ENCODE data around the gene NOSTRIN.
"Not testable (repeated sequence)": the region's sequence is repeated elsewhere in the genome, so short reads cannot be mapped to it uniquely, and the experiment has no call there.

Gene NOSTRIN

DNA sequence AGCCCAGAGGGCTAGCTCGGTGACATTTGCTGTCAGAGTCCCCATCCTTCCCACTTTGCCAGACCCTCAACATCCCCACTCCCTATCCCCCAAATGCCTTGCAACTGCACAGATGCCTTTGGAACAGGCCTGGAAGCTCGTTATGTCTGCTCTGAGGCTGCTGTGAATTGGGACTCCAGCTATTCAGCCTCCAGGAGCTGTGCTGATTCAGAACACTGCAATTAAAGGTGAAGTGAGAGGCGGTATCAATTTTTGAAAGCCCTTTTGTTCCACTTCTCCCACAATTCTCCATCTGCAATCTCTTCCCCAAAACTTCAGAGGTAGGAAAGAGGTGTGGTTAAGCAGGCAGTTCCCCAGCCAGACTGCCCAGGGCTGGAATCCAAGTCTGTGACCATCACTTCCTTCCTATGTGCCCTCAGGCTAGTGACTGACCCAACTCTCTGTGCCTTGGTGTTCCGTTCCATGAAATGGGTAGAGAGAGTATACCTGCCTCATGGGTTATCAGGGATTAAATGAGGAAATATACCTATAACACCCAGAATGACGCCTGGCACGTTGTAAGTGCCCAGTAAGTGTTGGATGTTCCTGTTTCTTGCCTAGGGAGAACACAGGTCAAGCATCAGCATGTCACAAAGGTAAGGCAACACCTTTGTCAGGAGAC lies 17.5 kb downstream of the NOSTRIN start:
- DNase-seq (ENCODE audit: low read depth): no peak

DNA sequence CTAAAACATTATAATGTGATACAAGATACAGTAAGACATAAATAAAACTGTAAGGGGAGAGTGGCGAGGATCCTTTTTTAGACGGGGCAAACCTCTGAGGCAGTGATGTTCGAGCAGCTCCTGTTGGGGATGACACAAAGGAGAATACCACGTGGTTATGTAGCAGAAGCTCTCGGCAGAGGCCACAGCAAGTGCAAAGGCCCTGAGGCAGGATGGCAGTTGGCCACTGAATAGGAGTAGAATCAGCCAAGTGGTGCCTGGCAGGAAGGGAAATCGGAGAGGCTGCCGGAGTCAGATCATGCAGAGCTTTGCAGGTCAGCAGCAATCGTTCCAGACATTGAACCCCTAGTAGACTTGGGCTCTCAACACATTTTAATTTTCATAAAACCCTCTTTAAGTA lies 19.1 kb downstream of the NOSTRIN start:
- no peak for DNase-seq (ENCODE audit: low read depth)

DNA sequence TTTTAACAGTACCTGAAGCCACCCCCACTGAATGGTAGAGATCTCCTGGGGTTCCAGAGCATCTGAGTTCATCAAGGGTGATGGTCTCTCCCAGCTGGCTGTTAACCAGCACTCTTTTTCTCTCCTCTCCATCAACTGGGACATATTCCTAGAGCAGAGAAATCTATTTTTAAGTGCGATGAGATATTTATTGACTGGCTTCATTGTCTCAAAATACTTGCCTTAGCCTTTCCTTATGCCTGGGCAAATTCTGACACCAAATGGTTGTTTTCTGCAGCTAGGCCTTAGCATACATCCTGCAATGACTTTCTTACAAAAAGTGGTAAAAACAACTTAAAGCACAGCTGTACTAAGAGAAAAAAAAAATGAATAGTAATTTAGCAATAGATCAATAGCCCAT lies 19.6 kb downstream of the NOSTRIN start:
- no peak for DNase-seq (ENCODE audit: low read depth)

DNA sequence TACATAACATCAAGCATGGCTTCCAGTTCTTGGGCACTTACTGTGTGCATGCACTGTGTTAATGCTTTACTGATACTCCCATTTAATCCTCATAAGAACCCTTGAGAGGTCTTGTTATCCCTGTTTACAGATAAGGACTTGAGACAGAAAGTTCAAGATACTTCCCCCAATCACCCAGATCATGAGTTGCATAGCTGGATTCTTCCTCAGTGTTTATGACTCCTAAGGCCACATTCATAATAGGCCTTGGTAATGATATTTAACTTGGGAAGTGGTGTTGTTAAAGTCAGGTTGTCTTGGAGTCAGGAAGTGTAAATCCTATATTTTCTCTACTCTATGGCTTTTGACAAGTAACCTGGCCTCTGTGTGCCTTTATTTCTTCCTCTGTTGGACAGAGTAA lies 22.7 kb downstream of the NOSTRIN start:
- DNase-seq (ENCODE audit: low read depth): no peak

DNA sequence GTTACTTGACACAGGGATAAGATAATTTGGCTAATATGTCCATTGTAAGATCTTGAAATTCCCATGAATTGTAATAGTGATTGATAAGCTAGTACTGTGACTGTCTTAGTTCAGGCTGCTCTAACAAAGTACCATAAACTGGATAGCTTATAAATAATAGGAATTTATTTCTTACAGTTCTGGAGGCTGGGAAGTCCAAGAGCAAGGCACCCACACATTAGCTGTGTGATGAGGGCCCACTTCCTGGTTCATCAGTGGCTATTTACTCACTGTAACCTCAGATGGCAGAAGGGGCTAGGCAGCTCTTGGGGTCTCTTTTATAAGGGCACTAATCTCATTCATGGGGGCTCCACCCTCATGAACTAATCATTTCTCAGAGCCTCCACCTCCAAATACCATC lies 28.5 kb downstream of the NOSTRIN start:
- no peak for DNase-seq (ENCODE audit: low read depth)

DNA sequence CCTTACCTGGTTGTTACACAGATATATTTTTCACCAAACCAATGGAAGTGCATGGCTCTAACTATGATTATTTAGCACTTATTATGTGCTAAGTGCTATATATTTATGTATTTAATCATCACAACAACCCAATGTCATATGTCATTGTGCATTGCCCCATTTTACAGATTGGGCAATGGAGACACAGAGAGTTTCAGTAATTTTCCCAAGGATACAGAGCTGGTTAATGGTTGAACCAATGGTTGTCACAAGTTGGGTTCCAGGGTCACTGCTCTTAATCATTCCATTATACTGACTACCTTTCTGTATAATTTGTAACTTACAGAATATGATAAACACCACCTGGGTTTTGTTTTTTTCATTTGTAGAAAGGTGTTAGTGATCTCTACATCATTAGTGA lies 29.2 kb downstream of the NOSTRIN start:
- DNase-seq (ENCODE audit: low read depth): no peak

DNA sequence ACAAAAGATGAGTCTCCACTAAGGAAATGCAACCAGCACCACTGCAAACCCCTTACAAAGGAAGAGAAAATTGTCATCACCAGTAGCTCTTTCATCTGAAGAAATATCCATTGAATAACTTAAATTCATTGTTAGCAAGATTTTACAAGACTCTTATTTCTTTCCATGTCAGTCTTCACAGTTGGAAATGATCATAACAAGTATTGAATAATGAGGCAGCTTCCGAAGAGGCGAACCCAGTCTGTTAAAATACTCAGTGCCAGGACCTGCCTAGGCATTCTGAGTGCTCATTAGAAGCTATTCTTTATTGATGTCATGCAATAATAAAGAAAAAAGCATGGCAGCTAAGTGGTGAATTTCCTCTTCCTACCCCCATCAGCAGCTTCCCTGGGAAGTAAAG lies 33.5 kb downstream of the NOSTRIN start:
- DNase-seq (ENCODE audit: low read depth): no peak

DNA sequence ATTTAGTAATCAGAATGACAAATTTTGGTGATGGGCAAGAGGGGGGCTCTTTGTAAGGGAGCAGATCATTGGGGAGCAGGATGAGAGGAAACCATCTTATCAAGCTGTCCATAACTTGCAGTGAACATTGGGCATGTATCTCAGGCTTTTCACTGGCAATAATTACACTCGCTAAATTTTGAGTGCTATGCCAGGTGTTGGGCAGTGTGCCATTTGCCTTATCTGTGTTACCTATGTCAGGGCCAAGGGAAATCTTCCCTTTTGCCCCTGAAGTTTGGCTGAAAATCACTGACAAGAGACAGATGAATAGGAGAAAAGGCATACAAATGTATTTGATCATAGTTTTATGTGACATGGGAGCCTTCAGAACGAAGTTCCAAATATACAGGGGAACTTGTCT lies 39.0 kb downstream of the NOSTRIN start:
- DNase-seq (ENCODE audit: low read depth): no peak

DNA sequence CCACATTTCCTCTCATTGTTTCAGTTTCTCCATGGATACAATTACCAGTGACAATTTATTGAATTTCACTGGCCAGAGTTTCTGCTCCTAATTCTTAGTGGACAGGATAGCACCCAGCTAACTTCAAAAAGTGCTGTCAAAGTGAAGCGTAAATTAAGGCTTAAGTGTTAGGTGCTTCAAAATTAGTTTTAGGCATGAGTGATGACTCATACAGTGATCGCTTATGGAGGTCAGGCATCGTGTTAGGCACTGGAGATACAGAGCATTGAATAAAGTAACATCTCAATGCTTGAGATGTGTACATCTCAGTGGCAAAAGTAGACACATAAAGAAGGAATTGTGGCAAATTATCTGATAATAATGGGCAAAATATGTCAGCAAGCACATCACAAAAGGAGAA lies 40.8 kb downstream of the NOSTRIN start:
- no peak for DNase-seq (ENCODE audit: low read depth)

DNA sequence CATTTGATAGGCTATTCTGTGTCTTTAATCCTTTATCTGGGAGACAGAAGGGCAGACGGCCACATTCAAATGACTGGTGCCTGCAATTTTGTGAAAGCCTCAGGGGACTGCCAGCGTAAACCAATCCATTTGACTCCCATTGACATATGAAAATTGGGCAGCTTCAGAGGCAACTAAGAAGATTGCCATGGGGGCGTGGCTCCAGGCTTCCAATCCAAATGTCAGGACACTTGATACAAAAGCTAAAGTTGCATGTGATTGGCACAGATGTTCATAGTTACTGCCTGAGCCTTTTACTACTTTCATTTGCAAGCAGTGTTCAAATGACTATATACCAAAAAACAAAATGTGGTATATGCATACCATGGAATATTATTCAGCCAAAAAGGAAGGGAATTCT lies 45.8 kb downstream of the NOSTRIN start:
- no peak for DNase-seq (ENCODE audit: low read depth)

DNA sequence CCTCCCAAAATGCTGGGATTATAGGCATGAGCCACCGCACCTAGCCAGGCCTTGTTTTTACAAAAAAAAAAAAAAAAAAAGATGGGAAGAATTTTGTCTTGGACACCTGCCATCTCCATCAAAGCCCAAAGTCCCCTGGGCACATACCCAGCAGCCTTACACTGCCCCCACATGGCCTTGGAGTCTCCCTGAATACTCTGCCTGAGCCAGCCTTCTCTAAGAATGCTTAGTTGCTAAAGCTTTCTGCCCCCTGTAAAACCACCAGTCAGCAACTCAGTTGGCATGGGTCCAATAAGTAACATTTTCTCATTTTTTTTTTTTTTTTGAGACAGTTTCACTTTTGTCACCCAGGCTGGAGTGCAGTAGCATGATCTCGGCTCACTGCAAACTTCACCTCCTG lies 47.2 kb downstream of the NOSTRIN start:
- DNase-seq (ENCODE audit: low read depth): no peak

DNA sequence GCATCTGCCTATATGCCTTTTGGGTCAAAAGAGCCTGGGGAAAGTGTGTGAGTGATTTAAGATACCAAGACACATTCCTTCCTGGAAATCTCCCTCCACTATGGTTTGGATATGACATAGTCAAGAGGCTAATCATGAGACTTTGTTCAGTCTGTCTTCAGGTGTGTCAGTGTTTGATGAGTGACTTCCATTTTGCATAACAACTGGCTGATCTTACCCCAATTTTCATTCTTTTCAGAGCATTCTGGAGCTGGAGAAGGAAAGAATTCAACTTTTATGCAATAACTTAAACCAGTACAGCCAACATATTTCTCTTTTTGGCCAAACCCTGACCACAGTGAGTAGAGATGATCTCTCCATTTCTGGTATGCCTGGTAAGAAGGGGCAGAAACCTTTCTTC lies 48.4 kb downstream of the NOSTRIN start:
- no peak for DNase-seq (ENCODE audit: low read depth)

DNA sequence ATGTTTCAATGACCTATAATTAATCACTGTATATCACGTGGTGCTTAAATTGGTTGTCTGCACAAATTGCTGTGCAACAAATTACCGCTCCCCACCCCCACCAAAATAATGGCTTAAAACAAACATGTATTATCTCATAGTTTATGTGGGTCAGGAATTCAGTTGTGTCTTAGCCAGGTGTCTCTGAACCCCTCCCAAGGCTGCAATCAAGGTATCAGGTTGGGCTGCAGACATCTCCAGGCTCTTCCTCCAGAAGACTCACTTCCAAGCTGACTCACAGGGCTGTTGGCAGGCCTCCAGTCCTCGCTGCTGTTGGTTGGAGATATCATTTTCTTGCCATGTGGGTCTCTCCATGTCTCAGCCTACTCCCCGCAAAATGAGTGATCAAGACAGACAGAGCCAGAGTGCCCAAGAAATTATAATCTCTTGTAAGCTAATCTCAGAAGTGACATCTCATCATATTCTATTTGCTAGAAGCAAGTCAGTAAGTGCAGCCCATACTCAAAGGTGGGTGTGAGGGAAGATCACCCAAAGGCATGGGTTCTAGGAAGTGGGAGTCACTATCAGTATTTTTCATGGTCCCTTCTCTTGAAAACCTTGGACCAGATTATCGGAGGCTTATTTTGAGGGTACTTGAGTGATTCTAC lies 49.4 kb downstream of the NOSTRIN start:
- no peak for DNase-seq (ENCODE audit: low read depth)

DNA sequence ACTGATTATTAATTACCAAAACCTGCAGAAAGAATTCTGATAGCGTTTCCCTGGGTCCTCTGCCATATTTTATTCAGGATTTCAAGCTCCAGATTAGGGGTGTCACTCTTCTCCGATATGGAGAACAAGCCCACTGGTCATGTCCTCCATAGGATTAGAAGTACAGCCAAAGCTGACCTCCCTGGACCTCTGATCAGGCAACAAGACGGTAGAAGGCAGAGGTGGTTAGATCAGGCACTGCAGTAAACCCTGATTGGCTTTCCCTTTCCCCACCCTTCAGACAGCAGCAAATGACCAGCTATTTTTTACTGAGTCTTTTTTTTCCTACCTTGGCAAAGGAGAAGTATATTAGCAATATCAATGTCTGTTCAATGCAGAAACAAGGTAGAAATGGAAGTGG lies 50.0 kb downstream of the NOSTRIN start:
- DNase-seq (ENCODE audit: low read depth): no peak

DNA sequence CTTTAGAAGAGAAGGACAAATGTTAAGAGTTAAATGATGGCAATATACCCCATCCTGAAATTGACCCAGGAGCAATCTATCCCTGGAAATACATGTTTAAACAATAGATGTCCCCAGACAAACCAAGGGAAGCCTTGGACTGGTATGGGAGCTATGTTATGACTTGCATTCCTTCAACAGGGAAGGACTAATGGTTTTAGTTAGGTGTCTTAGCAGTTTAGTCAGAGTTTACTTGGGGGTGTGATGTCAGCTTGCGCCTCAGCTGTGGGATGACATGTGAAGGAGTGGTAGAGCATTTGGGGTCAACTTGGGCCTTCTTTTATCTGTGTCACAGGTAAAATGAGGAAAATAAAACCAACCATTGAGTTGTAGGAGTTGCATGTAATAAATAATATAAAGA lies 51.0 kb downstream of the NOSTRIN start:
- no peak for DNase-seq (ENCODE audit: low read depth)

DNA sequence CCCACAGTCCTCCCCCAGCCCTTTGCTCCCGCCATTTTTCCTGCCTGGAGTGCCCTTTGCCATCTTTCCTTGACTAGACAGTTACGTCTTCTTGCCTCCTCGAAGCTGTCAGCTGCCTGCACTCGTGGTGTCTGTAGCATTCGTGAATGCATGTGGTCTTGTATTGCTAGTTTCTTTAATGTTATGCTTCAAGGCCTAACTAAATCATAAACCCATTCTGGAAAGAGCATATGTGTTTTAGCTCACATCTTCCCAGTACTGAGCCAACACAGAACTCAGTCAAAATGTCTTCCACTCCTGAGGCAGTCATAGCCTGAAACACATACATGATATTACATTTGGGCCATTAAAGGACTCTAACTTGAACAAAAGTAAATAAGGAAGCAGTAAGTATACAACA lies 52.2 kb downstream of the NOSTRIN start:
- no peak for DNase-seq (ENCODE audit: low read depth)

DNA sequence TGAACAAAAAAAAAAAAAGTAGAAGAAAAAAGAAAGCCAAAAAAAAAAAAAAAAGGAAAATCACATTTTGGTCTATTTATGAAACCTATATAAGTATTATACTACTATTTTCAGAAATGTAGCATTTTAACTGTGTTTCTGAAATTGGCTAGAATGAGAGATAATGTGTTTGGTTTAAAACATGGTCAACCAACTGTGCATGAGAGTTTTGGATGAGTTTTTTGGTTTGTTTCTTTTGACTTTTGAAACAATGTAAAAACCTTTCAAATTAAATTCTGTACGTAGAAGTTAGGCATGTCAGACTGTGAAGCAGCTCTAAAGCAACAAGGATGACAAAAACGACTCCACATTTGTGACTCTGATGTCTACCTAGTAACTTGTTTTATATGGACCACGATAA lies 53.2 kb downstream of the NOSTRIN start:
- no peak for DNase-seq (ENCODE audit: low read depth)

DNA sequence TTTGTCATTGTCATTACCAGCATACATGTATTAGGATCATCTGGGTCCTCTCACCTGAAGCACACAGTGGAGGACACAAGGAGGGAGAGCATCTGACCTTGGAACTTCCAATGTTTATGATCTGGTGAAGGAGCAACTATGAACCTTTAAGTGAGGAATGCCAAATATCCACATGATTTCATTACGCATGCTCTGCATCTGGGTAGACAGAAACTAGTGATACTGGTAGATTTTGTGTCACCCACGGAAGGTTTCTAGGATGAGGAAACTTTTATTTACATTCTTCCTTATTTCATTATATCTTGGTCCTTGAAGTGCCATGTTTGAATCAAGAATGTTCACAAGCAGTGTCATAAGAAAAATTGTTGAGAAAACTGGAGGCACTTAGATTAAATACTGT lies 55.7 kb downstream of the NOSTRIN start:
- DNase-seq (ENCODE audit: low read depth): no peak

DNA sequence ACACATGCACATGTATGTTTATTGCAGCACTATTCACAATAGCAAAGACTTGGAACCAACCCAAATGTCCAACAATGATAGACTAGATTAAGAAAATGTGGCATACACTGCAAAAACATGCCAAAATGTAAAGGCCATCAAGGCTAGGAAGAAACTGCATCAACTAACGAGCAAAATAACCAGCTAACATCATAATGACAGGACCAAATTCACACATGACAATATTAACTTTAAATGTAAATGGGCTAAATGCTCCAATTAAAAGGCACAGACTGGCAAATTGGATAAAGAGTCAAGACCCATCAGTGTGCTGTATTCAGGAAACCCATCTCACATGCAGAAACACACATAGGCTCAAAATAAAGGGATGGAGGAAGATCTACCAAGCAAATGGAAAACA lies 64.7 kb downstream of the NOSTRIN start:
- not testable (repeated sequence) for DNase-seq (ENCODE audit: low read depth)

DNA sequence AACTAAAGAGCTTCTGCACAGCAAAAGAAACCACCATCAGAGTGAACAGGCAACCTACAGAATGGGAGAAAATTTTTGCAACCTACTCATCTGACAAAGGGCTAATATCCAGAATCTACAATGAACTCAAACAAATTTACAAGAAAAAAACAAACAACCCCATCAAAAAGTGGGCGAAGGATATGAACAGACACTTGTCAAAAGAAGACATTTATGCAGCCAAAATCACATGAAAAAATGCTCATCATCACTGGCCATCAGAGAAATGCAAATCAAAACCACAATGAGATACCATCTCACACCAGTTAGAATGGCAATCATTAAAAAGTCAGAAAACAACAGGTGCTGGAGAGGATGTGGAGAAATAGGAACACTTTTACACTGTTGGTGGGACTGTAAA lies 67.9 kb downstream of the NOSTRIN start:
- not testable (repeated sequence) for DNase-seq (ENCODE audit: low read depth)

DNA sequence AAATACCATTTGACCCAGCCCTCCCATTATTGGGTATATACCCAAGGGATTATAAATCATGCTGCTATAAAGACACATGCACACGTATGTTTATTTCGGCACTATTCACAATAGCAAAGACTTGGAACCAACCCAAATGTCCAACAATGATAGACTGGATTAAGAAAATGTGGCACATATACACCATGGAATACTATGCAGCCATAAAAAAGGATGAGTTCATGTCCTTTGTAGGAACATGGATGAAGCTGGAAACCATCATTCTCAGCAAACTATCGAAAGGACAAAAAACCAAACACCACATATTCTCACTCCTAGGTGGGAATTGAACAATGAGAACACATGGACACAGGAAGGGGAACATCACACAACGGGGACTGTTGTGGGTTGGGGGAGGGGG lies 68.4 kb downstream of the NOSTRIN start:
- DNase-seq (ENCODE audit: low read depth): not testable (repeated sequence)

DNA sequence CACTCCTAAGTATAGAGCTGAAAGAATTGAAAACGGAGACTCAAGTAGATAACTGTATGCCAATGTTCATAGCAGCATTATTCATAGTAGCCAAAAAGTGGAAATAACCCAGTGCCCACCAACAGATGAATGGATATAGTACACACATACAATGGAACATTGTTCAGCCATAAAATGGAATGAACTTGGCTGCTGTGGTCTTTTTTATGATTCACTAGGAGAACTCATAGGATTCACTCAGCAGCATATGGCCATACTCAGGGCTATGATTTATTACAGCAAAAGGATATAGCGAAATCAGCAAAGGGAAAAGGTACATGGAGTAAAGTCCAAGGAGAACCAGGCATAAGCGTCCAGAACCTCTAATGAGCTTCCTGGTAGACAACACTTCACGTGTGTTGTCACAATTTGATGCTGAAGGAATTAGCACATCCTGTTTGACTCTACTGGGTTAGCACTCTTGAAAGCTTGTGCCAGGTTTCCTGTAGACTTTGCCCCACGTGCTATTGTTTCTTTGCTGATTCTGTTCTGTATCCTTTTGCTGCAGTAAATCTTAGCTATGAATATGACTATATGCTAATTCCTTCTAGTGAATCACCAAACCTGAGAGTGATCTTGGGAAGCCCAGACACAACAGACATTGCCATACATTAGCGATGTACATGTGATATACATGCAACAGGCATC lies 72.1 kb downstream of the NOSTRIN start:
- DNase-seq (ENCODE audit: low read depth): no peak

DNA sequence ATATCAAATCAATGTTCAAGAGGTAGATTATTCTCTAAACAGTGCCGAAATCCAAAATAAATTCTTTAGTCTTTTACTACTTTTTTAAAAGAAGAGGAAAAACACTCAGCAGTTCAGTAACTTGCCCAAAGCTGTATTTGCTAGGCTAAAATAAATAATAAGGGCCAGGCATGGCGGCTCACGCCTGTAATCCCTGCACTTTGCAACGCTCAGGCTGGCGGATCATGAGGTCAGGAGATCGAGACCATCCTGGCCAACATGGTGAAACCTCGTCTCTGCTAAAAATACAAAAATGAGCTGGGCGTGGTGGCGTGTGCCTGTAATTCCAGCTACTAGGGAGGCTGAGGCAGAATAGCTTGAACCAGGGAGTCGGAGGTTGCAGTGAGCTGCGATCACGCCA lies 79.7 kb downstream of the NOSTRIN start:
- not testable (repeated sequence) for DNase-seq (ENCODE audit: low read depth)

DNA sequence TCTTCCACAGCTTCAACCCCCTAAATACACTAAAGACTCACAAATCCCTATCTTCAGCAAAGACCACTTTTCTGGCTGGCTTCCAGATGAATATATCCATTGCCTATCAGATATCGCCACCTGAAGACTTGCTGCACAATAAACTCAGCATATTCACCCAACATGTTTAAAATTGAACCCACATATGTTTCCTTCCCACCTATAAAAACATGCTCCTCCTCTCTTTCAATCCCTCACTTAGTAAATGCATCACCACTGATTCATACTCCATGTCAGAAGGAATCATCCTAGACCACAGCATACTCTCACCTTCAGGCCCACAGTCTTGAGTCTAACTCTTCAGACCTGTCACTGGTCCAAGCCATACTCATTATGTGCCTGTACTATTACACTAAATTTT lies 82.5 kb downstream of the NOSTRIN start:
- no peak for DNase-seq (ENCODE audit: low read depth)
